ENCODE measurements around the gene GCSAM. TPM values are rescaled to one million over a fixed set of nuclear protein-coding genes. Genes with fewer than 3 reads are reported as not detected.

The GCSAM gene
- total RNA-seq, 1 donor: not detected

DNA sequence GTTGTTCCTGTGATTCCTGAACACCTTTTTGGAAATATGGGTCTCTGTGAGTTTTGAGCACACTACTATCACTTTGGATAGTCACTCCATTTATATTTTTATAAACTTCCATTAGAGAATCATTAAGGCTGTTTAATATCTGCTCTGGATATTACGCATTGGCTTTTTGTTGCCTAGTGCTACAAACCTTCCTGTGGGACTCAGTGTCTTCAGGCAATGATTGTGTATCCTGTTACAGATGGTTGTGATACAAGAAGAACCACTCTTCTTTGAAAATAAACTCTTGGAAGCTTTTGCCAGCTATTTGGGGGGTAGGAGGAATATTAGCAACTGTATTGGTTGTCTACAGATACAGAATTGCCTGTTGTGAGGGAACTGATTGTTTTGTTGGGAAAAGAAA lies 15.6 kb downstream of the GCSAM start:
- TF ChIP-seq, protein P1, sequence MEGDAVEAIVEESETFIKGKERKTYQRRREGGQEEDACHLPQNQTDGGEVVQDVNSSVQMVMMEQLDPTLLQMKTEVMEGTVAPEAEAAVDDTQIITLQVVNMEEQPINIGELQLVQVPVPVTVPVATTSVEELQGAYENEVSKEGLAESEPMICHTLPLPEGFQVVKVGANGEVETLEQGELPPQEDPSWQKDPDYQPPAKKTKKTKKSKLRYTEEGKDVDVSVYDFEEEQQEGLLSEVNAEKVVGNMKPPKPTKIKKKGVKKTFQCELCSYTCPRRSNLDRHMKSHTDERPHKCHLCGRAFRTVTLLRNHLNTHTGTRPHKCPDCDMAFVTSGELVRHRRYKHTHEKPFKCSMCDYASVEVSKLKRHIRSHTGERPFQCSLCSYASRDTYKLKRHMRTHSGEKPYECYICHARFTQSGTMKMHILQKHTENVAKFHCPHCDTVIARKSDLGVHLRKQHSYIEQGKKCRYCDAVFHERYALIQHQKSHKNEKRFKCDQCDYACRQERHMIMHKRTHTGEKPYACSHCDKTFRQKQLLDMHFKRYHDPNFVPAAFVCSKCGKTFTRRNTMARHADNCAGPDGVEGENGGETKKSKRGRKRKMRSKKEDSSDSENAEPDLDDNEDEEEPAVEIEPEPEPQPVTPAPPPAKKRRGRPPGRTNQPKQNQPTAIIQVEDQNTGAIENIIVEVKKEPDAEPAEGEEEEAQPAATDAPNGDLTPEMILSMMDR (IDR thresholded peaks at IDR 0.05; ENCODE audit: insufficient read depth, low read length): no peak
- H3K4me3 ChIP-seq (ENCODE audit: low read depth, low read length): no peak overlapping the region
- DNase-seq (ENCODE audit: low read depth): no peak

DNA sequence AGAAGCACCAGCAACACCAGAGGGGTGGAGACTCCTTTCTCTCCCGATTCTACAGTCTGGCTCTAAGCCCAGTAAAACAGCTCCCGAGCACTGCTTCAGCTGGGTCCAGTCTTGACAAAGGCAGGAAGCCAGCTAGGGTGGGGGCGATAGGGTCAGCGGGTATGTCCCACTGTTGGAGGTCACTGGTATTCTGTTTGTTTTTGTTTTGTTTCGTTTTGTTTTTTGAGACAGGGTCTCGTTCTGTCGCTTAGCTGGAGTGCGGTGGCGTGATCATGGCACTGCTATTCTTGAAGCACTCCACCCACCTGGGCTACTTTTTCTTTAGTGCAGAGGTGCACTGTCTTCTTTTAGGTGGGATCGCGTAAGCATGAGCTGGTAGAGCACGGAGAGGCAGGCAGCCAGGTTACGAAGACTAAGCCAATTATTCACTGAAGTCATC lies 16.3 kb downstream of the GCSAM start:
- TF ChIP-seq, protein P1 (IDR thresholded peaks at IDR 0.05; ENCODE audit: insufficient read depth, low read length): no peak
- DNase-seq (ENCODE audit: low read depth): no peak
- no peak overlapping the region for H3K4me3 ChIP-seq (ENCODE audit: low read depth, low read length)

DNA sequence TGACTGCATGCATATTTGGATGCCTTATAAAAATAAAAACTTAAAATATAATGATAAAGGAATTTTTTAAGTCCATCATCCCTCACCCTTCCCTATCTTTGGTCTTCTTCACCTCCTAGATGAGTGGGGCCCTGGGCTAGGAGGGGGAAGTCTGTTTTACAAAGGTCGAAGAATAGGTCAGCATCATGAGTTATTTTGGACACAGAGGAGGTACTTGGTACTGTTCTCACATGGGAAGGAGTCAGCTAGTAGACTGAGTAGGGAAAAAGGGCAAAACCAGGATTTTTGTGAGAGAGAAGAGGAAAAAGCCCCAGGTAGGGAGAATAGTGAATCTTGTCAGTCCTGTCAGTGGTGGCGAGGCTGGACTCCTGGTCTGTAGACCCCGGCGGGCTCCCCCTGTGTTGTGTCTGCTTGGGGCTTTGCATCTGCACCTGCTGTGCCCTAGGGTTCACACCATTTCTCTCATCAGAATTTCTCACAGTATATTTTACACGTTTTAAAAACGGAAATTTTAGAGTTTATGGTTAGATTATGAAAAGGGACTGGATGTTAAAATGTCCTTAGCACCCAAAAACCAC lies 17.2 kb downstream of the GCSAM start:
- no peak overlapping the region for H3K4me3 ChIP-seq (ENCODE audit: low read depth, low read length)
- TF ChIP-seq, protein P1 (IDR thresholded peaks at IDR 0.05; ENCODE audit: insufficient read depth, low read length): no peak
- no peak for DNase-seq (ENCODE audit: low read depth)

DNA sequence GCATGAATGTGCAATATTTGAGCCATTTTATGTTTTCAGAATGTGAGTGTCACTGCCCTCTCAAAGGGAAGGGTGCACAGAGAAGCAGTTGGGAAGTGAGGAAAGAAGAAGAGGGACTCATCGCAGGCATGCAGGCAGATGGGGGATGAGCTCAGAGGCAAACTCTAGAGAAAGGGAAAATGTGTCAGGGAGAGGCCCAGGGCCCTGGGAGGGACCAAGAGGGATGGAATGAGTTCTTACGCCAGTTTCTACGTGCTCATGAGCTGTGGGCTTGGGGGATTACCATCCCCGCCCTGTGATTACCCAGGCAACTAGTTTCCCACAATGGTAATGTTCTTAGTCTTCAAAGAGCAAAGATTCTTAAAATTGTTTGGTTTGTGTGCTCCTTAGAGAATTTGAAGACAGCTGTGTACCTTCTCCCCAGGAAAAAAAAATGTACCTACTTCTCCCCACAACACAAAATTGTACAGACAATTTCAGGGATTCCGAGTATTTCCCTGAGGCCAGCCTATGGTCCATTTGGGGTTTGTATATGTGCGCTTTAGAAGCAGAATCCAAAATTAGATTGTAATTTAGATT lies 17.8 kb downstream of the GCSAM start:
- no peak overlapping the region for H3K4me3 ChIP-seq (ENCODE audit: low read depth, low read length)
- no peak for DNase-seq (ENCODE audit: low read depth)
- TF ChIP-seq, protein P1 (IDR thresholded peaks at IDR 0.05; ENCODE audit: insufficient read depth, low read length): no peak

DNA sequence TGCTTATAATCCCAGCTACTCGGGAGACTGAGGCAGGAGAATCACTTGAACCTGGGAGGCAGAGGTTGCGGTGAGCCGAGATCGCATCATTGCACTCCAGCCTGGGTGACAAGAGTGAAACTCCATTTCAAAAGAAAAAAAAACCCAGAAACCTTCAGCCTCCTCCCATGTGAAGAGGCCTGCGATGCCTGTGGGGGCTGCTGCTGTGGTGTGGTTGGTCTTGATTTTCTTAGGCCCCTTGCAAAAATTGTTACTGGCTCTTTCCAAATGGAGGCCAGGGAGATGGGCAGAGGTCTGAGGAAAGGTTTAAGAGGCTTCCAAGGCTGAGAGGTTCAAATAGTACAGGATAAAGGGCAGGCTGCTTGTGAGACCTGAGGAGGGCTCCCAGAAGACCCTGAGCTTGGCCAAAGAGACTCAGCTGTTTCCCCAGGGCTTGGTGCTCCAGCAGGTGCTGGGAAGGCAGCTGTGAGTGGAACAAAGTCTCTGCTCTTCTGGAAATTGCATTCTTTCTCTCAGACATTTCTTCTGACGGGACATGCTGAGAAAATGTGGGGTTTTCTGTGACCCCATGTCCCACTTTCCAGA lies 18.4 kb downstream of the GCSAM start:
- TF ChIP-seq, protein P1 (IDR thresholded peaks at IDR 0.05; ENCODE audit: insufficient read depth, low read length): no peak
- H3K4me3 ChIP-seq (ENCODE audit: low read depth, low read length): no peak overlapping the region
- no peak for DNase-seq (ENCODE audit: low read depth)

DNA sequence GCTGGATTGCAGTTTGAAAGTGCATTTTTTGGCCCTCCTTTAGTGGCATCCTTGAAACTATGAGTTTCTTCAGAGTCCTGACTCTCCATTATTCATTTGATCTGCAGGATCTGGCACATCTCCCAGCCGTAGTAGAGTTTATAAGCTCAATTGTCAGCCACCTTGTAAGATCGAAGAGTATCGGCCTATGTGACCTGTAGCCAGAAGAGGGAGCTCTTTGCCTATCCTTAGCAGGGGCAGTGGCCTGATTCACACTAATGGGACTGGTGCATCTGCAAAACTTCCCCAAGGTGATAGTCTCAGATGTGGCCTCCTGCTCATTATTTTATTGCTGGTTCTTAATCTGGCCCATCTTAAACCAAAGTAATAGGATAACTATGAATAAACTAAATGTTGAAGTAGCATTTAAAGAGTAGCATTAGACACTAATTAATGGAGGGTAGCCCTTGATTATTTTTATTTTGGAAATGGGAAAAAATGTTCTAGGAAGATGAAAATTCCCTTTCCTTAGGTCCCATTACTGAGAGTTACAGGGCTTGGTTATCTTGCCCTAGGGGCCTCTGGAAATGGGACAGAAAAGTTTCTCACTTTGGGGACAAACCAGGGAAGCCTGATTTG lies 21.2 kb downstream of the GCSAM start:
- no peak overlapping the region for H3K4me3 ChIP-seq (ENCODE audit: low read depth, low read length)
- peak; percentile 82 for DNase-seq (ENCODE audit: low read depth)
- TF ChIP-seq, protein P1 (IDR thresholded peaks at IDR 0.05; ENCODE audit: insufficient read depth, low read length): peak; percentile 89

Data from fibroblast of the aortic adventitia (primary cell).